Endothelial cell of umbilical vein (primary cell): ENCODE data around the gene PALM. TPM values are rescaled to one million over a fixed set of nuclear protein-coding genes. Genes with fewer than 3 reads are reported as not detected.

Experiments used
- BruUV-seq: library from RNA; stranded (reverse); fragments of 400-500 nt; replicated peaks from 2 replicates; lab custom pipeline; 2021; lab: Mats Ljungman, UMichigan
- CTCF ChIA-PET: fragments of 300-600, 350-600 bp; sonication (Branson Sonifier 250); formaldehyde crosslinking; loops from one replicate; lab custom pipeline; 2021; ENCODE audit warnings: antibody characterized with exemption, inconsistent platforms; lab: Charles Lee
- POLR2A ChIA-PET: fragments of 300-600, 350-600 bp; sonication (Branson Sonifier 250); formaldehyde crosslinking; loops from one replicate; lab custom pipeline; 2021; ENCODE audit warnings: antibody characterized with exemption, inconsistent platforms; lab: Charles Lee
- DNase-seq: peaks from one replicate; pipeline ENCODE4 v3.0.0-alpha.2; 2011; ENCODE audit warnings: low read depth, low spot score
- FAIRE-seq: peaks from 2 replicates; lab custom pipeline; 2011; peaks lifted over from hg19 to GRCh38; lab: Jason Lieb, UNC
- H2AFZ ChIP-seq: 2 replicates; pipeline ENCODE4 v1.6.0; 2012; ENCODE audit warnings: low read depth, low read length, control low read depth, inconsistent platforms
- H3K27ac ChIP-seq: 2 replicates; pipeline ENCODE4 v1.5.1; 2011; ENCODE audit warnings: low read depth, mild to moderate bottlenecking, control low read depth, low read length, moderate library complexity; ENCODE audit not compliant: insufficient read depth
- H3K27me3 ChIP-seq, 2 experiments: 2 replicates each; pipeline versions ENCODE4 v1.6.0 to v1.6.1; 2011; ENCODE audit warnings: low read length in 2 of 2, mixed read lengths in 1 of 2; ENCODE audit not compliant: control insufficient read depth in 2 of 2, insufficient read depth in 2 of 2
- H3K36me3 ChIP-seq, 2 experiments: 2 replicates in 1 of 2; 3 replicates in 1 of 2; pipeline ENCODE4 v1.5.1; 2011; ENCODE audit warnings: low read length in 2 of 2, mild to moderate bottlenecking in 1 of 2, moderate library complexity in 1 of 2; ENCODE audit not compliant: control insufficient read depth in 2 of 2, insufficient read depth in 2 of 2; ENCODE audit errors: extremely low read depth in 1 of 2
- H3K4me1 ChIP-seq: 3 replicates; pipeline ENCODE4 v1.5.1; 2011; ENCODE audit warnings: mild to moderate bottlenecking, low read length; ENCODE audit not compliant: control insufficient read depth, insufficient read depth; ENCODE audit errors: extremely low read depth
- H3K4me2 ChIP-seq: 2 replicates; pipeline ENCODE4 v1.6.1; 2011; ENCODE audit warnings: low read length, control low read depth, mixed read lengths; ENCODE audit not compliant: insufficient read depth
- H3K4me3 ChIP-seq, 3 experiments: fragments of 200-600 bp in 1 of 3; sonication (generic), shearing (Covaris generic) in 1 of 3; replicated peaks in 1 of 3; 2 replicates each; pipeline ENCODE4 v1.5.1; 2011 to 2016; ENCODE audit warnings: control low read depth in 3 of 3, low read length in 3 of 3, mild to moderate bottlenecking in 2 of 3, inconsistent platforms in 1 of 3, low read depth in 1 of 3, moderate library complexity in 1 of 3; ENCODE audit not compliant: insufficient read depth in 1 of 3
- H3K79me2 ChIP-seq: 2 replicates; pipeline ENCODE4 v1.6.0; 2012; ENCODE audit warnings: low read length, inconsistent platforms; ENCODE audit not compliant: control insufficient read depth, insufficient read depth
- H3K9ac ChIP-seq: replicated peaks from 2 replicates; pipeline ENCODE3; 2011; ENCODE audit warnings: low read length, control low read depth; ENCODE audit not compliant: insufficient read depth; ENCODE audit errors: extremely low read depth
- H3K9me1 ChIP-seq: replicated peaks from 3 replicates; pipeline ENCODE4 v1.6.0; 2011; ENCODE audit warnings: mild to moderate bottlenecking, low read length; ENCODE audit not compliant: control insufficient read depth, insufficient read depth; ENCODE audit errors: extremely low read depth
- H3K9me3 ChIP-seq: replicated peaks from 2 replicates; pipeline ENCODE4 v1.5.1; 2012; ENCODE audit warnings: low read length, inconsistent platforms; ENCODE audit not compliant: control insufficient read depth, insufficient read depth
- H4K20me1 ChIP-seq: replicated peaks from 2 replicates; pipeline ENCODE3; 2011; ENCODE audit warnings: mild to moderate bottlenecking, low read length; ENCODE audit not compliant: control insufficient read depth, insufficient read depth; ENCODE audit errors: extremely low read depth
- FOS ChIP-seq: IDR thresholded peaks from 2 replicates; pipeline ENCODE4 v1.6.1; 2011; ENCODE audit warnings: mild to moderate bottlenecking, low read length, moderate library complexity, borderline replicate concordance; ENCODE audit not compliant: insufficient read depth
- JUN ChIP-seq: IDR thresholded peaks from 2 replicates; pipeline ENCODE4 v1.6.1; 2011; ENCODE audit warnings: borderline replicate concordance, low read depth; ENCODE audit not compliant: insufficient read length, insufficient read depth
- POLR2A ChIP-seq: IDR thresholded peaks from 2 replicates; pipeline ENCODE4 v1.6.1; 2012; ENCODE audit warnings: low read depth, mild to moderate bottlenecking, control low read depth, low read length
- POLR2AphosphoS5 ChIP-seq: IDR thresholded peaks from 2 replicates; pipeline ENCODE4 v1.6.1; 2012; ENCODE audit warnings: low read depth, mild to moderate bottlenecking, control low read depth, low read length, moderate library complexity; ENCODE audit not compliant: insufficient read depth
- dilution Hi-C: fragments of 300-500 bp; cut with MboI; formaldehyde crosslinking; loops from one replicate; pipeline ENCODE4 v1.15.0; 2019; ENCODE audit warnings: low sequenced_read_pairs; ENCODE audit not compliant: extremely low pct_ligation_motif_present
- intact Hi-C: fragments of 100-400 bp; cut with micrococcal nuclease; formaldehyde crosslinking; loops from one replicate; pipeline ENCODE4 v1.10.0; 2022
- polyA plus RNA-seq, 4 experiments: library from polyadenylated mRNA; depleted of rRNA in 3 of 4; stranded (reverse) in 3 of 4; unstranded in 1 of 4; fragments of >200 nt; gene quantifications; 2 replicates each; pipeline versions ENCODE4 v1.2.1 to v1.2.3, GENCODE V29; 2011 to 2012; ENCODE audit warnings: missing spikeins in 1 of 4
- total RNA-seq: library from RNA; stranded (reverse); gene quantifications from 2 replicates; pipeline ENCODE4 v1.2.3, GENCODE V29; 2021
- TF ChIP-seq, protein P1 (sequence below), 2 donors: IDR thresholded peaks; 1 replicate in 1 of 2; 2 replicates in 1 of 2; pipeline ENCODE4 v1.5.1; 2011; ENCODE audit warnings: low read length in 2 of 2, mild to moderate bottlenecking in 2 of 2, moderate library complexity in 2 of 2, control low read depth in 1 of 2, inconsistent platforms in 1 of 2, low read depth in 1 of 2; ENCODE audit not compliant: insufficient read depth in 1 of 2; ENCODE audit errors: extremely low read depth in 1 of 2

PALM gene
- total and polyA plus RNA-seq, 2 donors (not counting 3 experiments of a cell fraction or from before 2014, with no cell fraction given), result 3.9 to 31.8 TPM

DNA sequence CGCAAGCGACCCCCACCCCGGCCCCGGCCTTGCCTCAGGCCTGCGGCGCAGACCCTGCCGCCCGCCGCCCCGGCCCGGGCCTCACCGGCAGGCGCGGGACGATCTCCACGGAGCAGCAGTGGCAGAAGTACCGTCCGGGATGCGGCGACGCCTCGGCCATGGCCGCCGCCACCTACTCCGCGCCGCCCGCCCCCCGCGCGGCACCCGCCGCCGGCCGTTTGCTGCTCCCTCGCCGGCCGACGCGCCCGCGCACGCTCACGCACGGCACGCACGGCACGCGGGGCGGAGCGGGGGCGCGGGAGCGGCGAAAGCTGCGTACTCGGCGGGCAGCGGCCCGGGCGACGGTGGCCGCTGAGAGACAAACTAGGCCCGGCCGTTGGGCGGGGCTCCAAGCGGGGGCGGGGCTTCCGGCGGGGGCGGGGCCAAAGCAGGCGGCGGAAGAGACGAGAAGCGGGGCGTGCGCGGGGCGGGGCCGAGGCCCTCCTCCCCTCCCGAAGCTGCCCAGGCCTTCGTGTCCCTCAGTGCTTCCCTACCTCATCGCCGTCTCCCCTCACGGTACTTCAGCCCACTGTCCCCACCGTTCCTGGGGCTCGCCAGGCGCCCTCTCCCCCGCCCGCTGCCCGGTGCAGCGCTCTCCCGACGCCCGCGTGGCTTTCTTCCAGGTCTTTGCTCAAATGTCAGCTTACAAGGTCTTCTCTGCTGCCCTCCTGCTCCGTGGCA, 45.6 kb upstream of the PALM start, which contains the start of gene RNF126:
RNF126 (minus strand) TSS at position 253 of the 720 bp plus-strand sequence; CDS start at position 160, 93 bp downstream.
- H3K4me2 ChIP-seq, result peak within 1 kb of the TSS; percentile 68
- FAIRE-seq (peak; percentile 83), DNase-seq (peak; percentile 89)
- intact Hi-C loops (loop anchor here (1.0 to 2.0 kb wide), 3 partner anchors 17 to 206 kb away; no protein-coding TSS in a partner anchor), dilution Hi-C loops (no loop called here)
- no peaks in the 10 kb centered on the region for H3K9me3 ChIP-seq
- no peaks in the 10 kb centered on the region for H3K9me1 ChIP-seq
- H2AFZ ChIP-seq, result peak within 1 kb of the TSS; percentile 93
- ChIA-PET POLR2A (interaction anchor here (0.7 kb wide), 1 partner anchor 17 kb away, joined by 3 read pairs; no protein-coding TSS in a partner anchor), CTCF (interaction anchor here (0.7 to 1.9 kb wide), 7 partner anchors 14 to 87 kb away, joined by 3 to 67 read pairs (median 4); no protein-coding TSS in a partner anchor)
- H3K4me3 ChIP-seq, result peak within 1 kb of the TSS; percentile 73 to 89 (median 86)
- H3K27me3 ChIP-seq, result no peaks in the 10 kb centered on the region
- H3K36me3 ChIP-seq, result peaks cover 0 to 2% of the 10 kb centered on the region in 2 experiments
- H3K9ac ChIP-seq, result peak within 1 kb of the TSS; percentile 87
- H3K79me2 ChIP-seq, result peaks cover 48% of the 10 kb centered on the region
- H3K27ac ChIP-seq, result peak within 1 kb of the TSS; percentile 60
- no TSS peak for BruUV-seq
- peaks cover 19% of the 10 kb centered on the region for H3K4me1 ChIP-seq
- H4K20me1 ChIP-seq, result no peaks in the 10 kb centered on the region
- TF ChIP-seq, protein P1, sequence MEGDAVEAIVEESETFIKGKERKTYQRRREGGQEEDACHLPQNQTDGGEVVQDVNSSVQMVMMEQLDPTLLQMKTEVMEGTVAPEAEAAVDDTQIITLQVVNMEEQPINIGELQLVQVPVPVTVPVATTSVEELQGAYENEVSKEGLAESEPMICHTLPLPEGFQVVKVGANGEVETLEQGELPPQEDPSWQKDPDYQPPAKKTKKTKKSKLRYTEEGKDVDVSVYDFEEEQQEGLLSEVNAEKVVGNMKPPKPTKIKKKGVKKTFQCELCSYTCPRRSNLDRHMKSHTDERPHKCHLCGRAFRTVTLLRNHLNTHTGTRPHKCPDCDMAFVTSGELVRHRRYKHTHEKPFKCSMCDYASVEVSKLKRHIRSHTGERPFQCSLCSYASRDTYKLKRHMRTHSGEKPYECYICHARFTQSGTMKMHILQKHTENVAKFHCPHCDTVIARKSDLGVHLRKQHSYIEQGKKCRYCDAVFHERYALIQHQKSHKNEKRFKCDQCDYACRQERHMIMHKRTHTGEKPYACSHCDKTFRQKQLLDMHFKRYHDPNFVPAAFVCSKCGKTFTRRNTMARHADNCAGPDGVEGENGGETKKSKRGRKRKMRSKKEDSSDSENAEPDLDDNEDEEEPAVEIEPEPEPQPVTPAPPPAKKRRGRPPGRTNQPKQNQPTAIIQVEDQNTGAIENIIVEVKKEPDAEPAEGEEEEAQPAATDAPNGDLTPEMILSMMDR (IDR thresholded peaks at IDR 0.05; ENCODE audit: extremely low read depth in 1 of 2, insufficient read depth in 1 of 2, low read depth in 1 of 2, low read length in 2 of 2), result no peak
- no peak for TF ChIP-seq JUN
- TF ChIP-seq POLR2A, result peak; percentile 88
- TF ChIP-seq POLR2AphosphoS5, result peak; percentile 84
- TF ChIP-seq FOS, result no peak
